B cell (primary cell): Measurements from ENCODE around the gene LIFR.

Experiments
- CTCF ChIP-seq: fragments of 200-600 bp; IDR thresholded peaks from one replicate; pipeline ENCODE4 v1.8.0; 2022; ENCODE audit warnings: antibody characterized with exemption, mild to moderate bottlenecking
- EZH2 ChIP-seq: IDR thresholded peaks from 2 replicates; pipeline ENCODE4 v1.6.1; 2012; ENCODE audit warnings: borderline replicate concordance, low read depth, mild to moderate bottlenecking, moderate library complexity, low read length; ENCODE audit not compliant: insufficient read depth, poor library complexity, severe bottlenecking

- no peak for TF ChIP-seq CTCF
- no peak for TF ChIP-seq EZH2
These were observed 117.7 kb downstream of the LIFR start for GRCh38 chr5:38438757-38439156.
